Spinal cord (tissue), 10 donors: ENCODE measurements around the gene KRTAP3-1. TPM values are rescaled to one million over a fixed set of nuclear protein-coding genes. Genes with fewer than 3 reads are reported as not detected.
A peak's percentile ranks its signal among the peaks of the same experiment; 100 is the strongest.
"Not testable (repeated sequence)": the region's sequence is repeated elsewhere in the genome, so short reads cannot be mapped to it uniquely, and the experiment has no call there.

ENCODE experiments used
- DNase-seq, 6 donors: peaks; one replicate each; pipeline versions ENCODE4 v3.0.0 to v3.0.0-alpha.2; 2013 to 2015; ENCODE audit warnings: low spot score in 6 of 6, low read depth in 4 of 6
- H3K27ac ChIP-seq: one replicate; pipeline ENCODE4 v1.5.1; 2013; ENCODE audit warnings: low read depth, low read length, control low read depth
- H3K27me3 ChIP-seq: one replicate; pipeline ENCODE4 v1.6.1; 2013; ENCODE audit warnings: low read length; ENCODE audit not compliant: control insufficient read depth, insufficient read depth
- H3K36me3 ChIP-seq: one replicate; pipeline ENCODE4 v1.6.1; 2013; ENCODE audit warnings: low read length; ENCODE audit not compliant: control insufficient read depth, insufficient read depth
- H3K4me1 ChIP-seq: one replicate; pipeline ENCODE4 v1.6.1; 2013; ENCODE audit warnings: low read length; ENCODE audit not compliant: control insufficient read depth, insufficient read depth
- H3K4me3 ChIP-seq: one replicate; pipeline ENCODE4 v1.5.1; 2013; ENCODE audit warnings: low read depth, low read length, control low read depth
- H3K9me3 ChIP-seq: one replicate; pipeline ENCODE4 v1.6.1; 2013; ENCODE audit warnings: low read length; ENCODE audit not compliant: control insufficient read depth, insufficient read depth
- WGBS: methylation state at CpG from one replicate; pipeline ENCODE4 v1.1.5; 2013; ENCODE audit warnings: missing lambda C conversion rate; ENCODE audit not compliant: insufficient coverage; 5-methylcytosine and 5-hydroxymethylcytosine counted together
- polyA plus RNA-seq, 2 donors: library from polyadenylated mRNA; unstranded; fragments of 120-200 nt; gene quantifications; one replicate each; pipeline ENCODE4 v1.2.1, GENCODE V29; 2013; ENCODE audit not compliant: insufficient read length in 2 of 2
- total RNA-seq, 2 donors: library from RNA; depleted of rRNA in 1 of 2; stranded (reverse); fragments of 120-200 nt in 1 of 2; fragments of >200 nt in 1 of 2; gene quantifications; one replicate each; pipeline versions ENCODE4 v1.2.3 to v1.2.4, GENCODE V29; 2013 to 2014
- donor health status: healthy.

The KRTAP3-1 gene
- total and polyA plus RNA-seq, 4 donors: not detected

DNA sequence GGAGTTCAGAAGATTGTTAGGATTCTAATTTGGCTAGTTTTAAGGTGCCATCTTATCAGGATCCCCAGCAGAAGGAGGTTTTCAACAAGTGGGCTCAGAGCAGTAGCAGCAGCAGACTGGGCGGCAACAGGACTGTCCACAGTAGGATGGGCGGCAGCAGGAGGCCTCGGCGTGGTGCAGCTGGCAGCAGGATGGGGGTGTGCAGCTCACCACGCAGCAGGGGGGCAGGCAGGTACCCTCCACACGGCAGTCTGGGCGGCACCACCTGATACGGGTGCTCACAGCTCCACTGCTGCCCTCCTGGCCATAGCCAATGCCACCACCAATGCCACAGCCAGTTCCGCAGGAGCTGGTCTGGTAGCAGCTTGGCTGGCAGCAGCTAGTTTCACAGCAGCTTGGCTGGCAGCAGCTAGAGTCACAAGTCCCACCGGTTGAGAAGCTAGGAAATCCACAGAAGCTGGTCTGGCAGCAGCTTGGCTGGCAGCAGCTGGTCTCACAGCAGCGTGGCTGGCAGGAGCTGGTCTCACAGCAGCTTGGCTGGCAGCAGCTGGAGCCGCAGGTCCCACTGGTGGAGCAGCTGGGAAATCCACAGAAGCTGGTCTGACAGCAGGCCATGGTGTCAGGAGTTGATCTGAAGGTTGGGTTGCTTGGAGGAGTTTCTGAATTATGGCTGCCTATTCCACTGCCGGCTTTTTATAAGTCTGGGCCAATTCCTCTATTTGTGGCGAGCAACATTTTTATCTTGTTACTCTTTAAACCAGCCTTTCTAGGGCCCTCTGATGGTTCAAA is 32.0 kb upstream of the KRTAP3-1 start, which contains the start of gene KRTAP1-1:
KRTAP1-1 (minus strand) TSS at position 668 of the 789 bp plus-strand sequence; CDS start at position 615, 53 bp downstream.
- H3K36me3 ChIP-seq, H3K27ac ChIP-seq, H3K27me3 ChIP-seq, H3K9me3 ChIP-seq, H3K4me1 ChIP-seq, H3K4me3 ChIP-seq: not testable (repeated sequence)
- DNase-seq: peak in 3 of 6 donors; percentile 5 to 55 (median 6)
- 74% methylated on average over 11 of the region's 14 CpGs for WGBS

DNA sequence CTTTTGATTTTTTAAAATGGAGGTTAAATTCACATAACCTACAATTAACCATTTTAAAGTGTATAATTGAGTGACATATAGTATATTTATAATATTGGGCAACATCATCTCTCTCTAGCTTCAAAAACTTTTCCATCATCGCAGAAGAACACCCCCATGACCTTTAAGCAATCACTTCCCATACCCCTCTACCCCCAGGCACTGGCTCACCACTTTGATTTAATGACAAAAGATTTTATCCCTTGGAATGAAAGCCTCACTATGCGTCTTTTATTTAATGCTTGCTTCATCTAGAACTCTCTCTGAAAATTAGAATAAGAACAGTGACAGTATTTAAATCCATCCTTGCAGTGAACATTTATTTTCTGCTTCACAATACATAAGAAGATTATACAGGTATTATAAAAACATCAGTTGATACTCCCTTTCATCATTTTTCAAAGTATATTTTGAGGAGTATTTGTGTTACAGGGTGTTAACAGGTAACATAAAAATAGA is 29.0 kb upstream of the KRTAP3-1 start:
- DNase-seq: no peak
- Histone ChIP-seq H3K4me3 (no peak overlapping the region), H3K36me3 (no peaks in the 10 kb centered on the region), H3K4me1 (no peaks in the 10 kb centered on the region), H3K9me3 (no peaks in the 10 kb centered on the region), H3K27ac (no peak overlapping the region), H3K27me3 (no peaks in the 10 kb centered on the region)
- WGBS: 63% methylated on average over 1 of the region's 2 CpGs

DNA sequence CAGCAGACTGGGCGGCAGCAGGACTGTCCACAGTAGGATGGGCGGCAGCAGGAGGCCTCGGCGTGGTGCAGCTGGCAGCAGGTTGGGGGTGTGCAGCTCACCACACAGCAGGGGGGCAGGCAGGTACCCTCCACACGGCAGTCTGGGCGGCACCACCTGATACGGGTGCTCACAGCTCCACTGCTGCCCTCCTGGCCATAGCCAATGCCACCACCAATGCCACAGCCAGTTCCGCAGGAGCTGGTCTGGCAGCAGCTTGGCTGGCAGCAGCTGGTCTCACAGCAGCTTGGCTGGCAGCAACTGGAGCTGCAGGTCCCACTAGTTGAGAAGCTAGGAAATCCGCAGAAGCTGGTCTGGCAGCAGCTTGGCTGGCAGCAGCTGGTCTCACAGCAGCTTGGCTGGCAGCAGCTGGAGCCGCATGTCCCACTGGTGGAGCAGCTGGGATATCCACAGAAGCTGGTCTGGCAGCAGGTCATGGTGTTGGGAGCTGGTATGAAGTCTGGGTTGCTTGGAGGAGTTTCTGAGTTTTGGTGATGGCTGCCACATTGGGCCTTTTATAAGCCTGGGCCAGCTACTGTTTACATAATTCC is 25.5 kb upstream of the KRTAP3-1 start, which contains the start of gene KRTAP1-3:
KRTAP1-3 (minus strand) TSS at position 529 of the 590 bp plus-strand sequence; CDS start at position 476, 53 bp downstream.
- WGBS: 88% methylated on average over 7 of the region's 10 CpGs
- DNase-seq: peak in 1 of 6 donors; percentile 41

DNA sequence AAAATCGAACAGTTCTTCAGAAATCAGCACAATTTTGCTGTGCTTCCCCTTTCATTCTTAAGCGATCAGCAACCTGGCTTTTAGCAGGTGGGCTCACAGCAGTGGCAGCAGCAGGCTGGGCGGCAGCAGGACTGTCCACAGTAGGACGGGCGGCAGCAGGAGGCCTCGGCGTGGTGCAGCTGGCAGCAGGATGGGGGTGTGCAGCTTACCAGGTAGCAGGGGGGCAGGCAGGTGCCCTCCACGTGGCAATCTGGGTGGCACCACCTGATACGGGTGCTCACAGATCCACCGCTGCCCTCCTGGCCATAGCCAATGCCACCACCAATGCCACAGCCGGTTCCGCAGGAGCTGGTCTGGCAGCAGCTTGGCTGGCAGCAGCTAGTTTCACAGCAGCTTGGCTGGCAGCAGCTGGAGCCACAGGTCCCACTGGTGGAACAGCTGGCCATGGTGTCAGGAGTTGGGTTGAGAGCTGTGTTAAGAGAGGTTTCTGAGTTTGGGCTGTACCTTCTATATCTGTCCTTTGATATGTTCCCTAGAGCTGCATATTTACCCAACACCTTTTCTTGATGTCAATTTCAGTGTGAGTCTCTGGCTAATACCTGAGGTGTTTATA is 20.8 kb upstream of the KRTAP3-1 start, which contains the start of gene KRTAP1-4:
KRTAP1-4 (minus strand) TSS at position 563 of the 613 bp plus-strand sequence; CDS start at position 446, 117 bp downstream.
- WGBS: 78% methylated on average over 10 of the region's 12 CpGs
- H3K4me1 ChIP-seq: no peaks in the 10 kb centered on the region
- H3K4me3 ChIP-seq: no peak within 1 kb of the TSS
- no peaks in the 10 kb centered on the region for H3K27me3 ChIP-seq
- DNase-seq: no peak
- no peak within 1 kb of the TSS for H3K27ac ChIP-seq
- H3K36me3 ChIP-seq: no peaks in the 10 kb centered on the region
- no peaks in the 10 kb centered on the region for H3K9me3 ChIP-seq

More for the DNA sequence above, 25.5 kb upstream of the KRTAP3-1 start, which contains the start of gene KRTAP1-3:
- H3K36me3 ChIP-seq, H3K4me3 ChIP-seq, H3K27me3 ChIP-seq, H3K4me1 ChIP-seq, H3K27ac ChIP-seq, H3K9me3 ChIP-seq: not testable (repeated sequence)

DNA sequence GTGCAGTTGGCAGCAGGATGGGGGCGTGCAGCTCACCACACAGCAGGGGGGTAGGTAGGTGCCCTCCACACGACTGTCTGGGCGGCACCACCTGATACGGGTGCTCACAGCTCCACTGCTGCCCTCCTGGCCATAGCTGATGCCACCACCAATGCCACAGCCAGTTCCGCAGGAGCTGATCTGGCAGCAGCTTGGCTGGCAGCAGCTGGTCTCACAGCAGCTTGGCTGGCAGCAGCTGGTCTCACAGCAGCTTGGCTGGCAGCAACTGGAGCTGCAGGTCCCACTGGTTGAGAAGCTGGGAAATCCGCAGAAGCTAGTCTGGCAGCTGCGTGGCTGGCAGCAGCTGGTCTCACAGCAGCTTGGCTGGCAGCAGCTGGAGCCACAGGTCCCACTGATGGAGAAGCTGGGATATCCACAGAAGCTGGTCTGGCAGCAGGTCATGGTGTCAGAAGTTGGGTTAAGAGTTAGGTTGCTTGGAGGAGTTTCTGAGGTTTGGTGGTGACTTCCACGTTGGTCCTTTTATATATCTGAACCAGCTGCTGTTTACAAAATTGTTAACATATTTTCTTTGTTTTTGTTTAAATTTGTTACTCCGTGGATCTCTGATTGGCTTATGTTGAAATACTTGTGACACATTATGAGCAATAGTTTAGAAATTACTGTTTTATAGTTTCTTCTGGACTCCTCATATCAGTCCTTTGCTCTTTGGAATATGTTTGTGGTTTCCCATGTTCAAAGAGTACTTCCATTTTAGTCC is 18.0 kb upstream of the KRTAP3-1 start, which contains the start of gene KRTAP1-5:
KRTAP1-5 (minus strand) TSS at position 494 of the 757 bp plus-strand sequence; CDS start at position 441, 53 bp downstream.
- peak in 2 of 6 donors; percentile 4 to 65 for DNase-seq
- no peaks in the 10 kb centered on the region for H3K27me3 ChIP-seq
- H3K4me3 ChIP-seq: no peak within 1 kb of the TSS
- WGBS: 77% methylated on average over 7 of the region's 9 CpGs
- H3K9me3 ChIP-seq: no peaks in the 10 kb centered on the region
- H3K27ac ChIP-seq: no peak within 1 kb of the TSS
- no peaks in the 10 kb centered on the region for H3K4me1 ChIP-seq
- no peaks in the 10 kb centered on the region for H3K36me3 ChIP-seq

DNA sequence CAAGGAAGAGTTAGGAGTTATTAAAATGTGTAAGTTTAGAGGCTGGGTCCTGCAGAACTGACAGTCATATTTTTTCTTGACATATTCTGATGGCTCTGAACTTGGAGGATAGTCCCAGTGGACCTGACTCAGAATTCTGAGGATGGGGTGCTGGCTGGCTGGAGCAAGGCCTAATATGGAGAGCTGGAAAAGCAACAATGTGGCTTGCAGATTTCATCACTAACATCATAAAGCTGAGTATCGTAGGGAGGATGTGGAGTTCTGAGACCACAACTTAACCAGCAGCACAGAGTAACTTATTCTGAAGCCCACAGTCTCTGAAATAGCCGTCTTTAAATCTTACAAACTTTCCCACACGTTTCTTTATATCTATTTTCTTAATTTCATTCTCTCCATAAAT is 15.8 kb upstream of the KRTAP3-1 start:
- H3K9me3 ChIP-seq: no peaks in the 10 kb centered on the region
- no peak for DNase-seq
- no peaks in the 10 kb centered on the region for H3K36me3 ChIP-seq
- WGBS: 83% methylated on average over 1 of the region's 3 CpGs
- H3K27ac ChIP-seq: no peak overlapping the region
- no peaks in the 10 kb centered on the region for H3K4me1 ChIP-seq
- H3K27me3 ChIP-seq: no peaks in the 10 kb centered on the region
- H3K4me3 ChIP-seq: no peak overlapping the region

DNA sequence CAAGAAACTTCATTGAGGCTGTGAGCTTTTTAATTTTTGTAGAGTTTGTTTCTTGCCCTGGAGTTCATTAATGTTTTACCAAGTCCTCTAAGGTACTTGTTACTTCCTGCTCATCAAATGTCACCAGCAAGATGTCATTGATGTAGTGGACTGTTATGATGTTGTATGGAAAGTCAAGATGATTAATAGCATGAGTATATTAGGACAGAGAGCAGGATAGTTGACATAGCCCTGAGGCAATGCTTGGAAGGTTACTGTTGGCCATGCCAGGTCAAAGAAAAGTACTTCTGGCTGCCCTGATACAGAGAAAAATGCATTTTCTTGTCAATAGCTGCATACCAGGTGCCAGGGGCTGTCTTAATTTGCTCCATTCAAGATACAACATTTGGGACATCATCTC is 11.4 kb upstream of the KRTAP3-1 start:
- Histone ChIP-seq H3K4me1 (no peaks in the 10 kb centered on the region), H3K27ac (no peak overlapping the region), H3K27me3 (no peaks in the 10 kb centered on the region), H3K9me3 (no peaks in the 10 kb centered on the region), H3K36me3 (no peaks in the 10 kb centered on the region), H3K4me3 (no peak overlapping the region)
- DNase-seq: no peak

DNA sequence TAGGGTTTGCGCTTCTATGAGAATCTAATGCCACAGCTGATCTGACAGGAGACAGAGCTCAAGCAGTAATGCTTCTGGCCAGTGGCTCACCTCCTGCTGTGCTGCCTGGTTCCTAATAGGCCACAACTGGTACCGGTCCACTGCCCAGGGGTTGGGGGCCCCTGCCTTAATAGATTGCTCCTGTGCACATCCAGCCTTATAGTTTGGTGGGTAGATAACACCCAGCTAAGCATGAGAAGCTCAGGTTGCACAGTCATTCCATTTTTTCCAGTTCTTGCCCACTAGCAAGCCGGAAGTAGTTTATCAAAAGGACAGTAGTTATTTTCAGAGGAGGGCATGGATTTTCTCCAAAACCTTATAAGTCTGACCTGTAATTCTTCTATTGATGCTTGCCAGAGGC is 10.5 kb upstream of the KRTAP3-1 start:
- Histone ChIP-seq H3K27me3 (no peaks in the 10 kb centered on the region), H3K4me1 (no peaks in the 10 kb centered on the region), H3K9me3 (no peaks in the 10 kb centered on the region), H3K4me3 (no peak overlapping the region), H3K27ac (no peak overlapping the region), H3K36me3 (no peaks in the 10 kb centered on the region)
- 86% methylated on average over 2 of the region's 3 CpGs for WGBS
- DNase-seq: no peak

DNA sequence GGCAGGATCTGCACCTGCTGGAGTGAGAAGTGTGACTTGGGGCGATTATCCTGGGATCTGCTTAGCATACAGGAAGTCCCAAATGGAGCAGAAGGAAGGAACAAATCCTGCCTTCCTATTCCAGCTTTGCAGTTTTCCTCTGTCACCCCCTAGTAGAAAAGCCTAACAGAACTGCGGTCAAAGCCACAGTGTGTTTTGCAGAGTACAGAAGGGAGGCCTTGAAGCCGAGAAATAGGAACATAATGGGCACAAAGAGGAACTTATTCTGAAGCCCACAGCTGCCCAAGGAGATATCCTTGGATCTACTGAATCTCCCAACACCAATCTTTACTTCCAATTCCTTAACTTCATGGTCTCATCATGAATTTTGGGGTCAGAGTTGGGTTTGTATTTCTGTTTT is 9.6 kb upstream of the KRTAP3-1 start:
- no peaks in the 10 kb centered on the region for H3K4me1 ChIP-seq
- no peaks in the 10 kb centered on the region for H3K9me3 ChIP-seq
- H3K27ac ChIP-seq: no peak overlapping the region
- DNase-seq: no peak
- H3K27me3 ChIP-seq: no peaks in the 10 kb centered on the region
- H3K36me3 ChIP-seq: no peaks in the 10 kb centered on the region
- WGBS: 80% methylated on average over 2 of the region's 3 CpGs
- no peak overlapping the region for H3K4me3 ChIP-seq
